B cell (primary cell): ENCODE measurements around the gene ZNF527.

ENCODE experiments used
- CTCF ChIP-seq: fragments of 200-600 bp; IDR thresholded peaks from one replicate; pipeline ENCODE4 v1.8.0; 2022; ENCODE audit warnings: antibody characterized with exemption, mild to moderate bottlenecking
- EZH2 ChIP-seq: IDR thresholded peaks from 2 replicates; pipeline ENCODE4 v1.6.1; 2012; ENCODE audit warnings: borderline replicate concordance, low read depth, mild to moderate bottlenecking, moderate library complexity, low read length; ENCODE audit not compliant: insufficient read depth, poor library complexity, severe bottlenecking

- TF ChIP-seq CTCF (no peak), EZH2 (no peak)
These were observed 24.8 kb upstream of the ZNF527 start for GRCh38 chr19:37346091-37346490.
